ENCODE measurements around the gene GPATCH4. TPM values are rescaled to one million over a fixed set of nuclear protein-coding genes. Genes with fewer than 3 reads are reported as not detected.
"Not testable (repeated sequence)": the region's sequence is repeated elsewhere in the genome, so short reads cannot be mapped to it uniquely, and the experiment has no call there.

GPATCH4 gene
- total RNA-seq, 1 donor: 11.8 TPM

- DNase-seq (ENCODE audit: low read depth in 2 of 3, low spot score in 2 of 3): no peak
These were observed 2.4 kb downstream of the GPATCH4 start for GRCh38 chr1:156598731-156599432.

GRCh38 chr1:156598125-156598524 lies 3.2 kb downstream of the GPATCH4 start:
- no peak for DNase-seq (ENCODE audit: low read depth in 2 of 3, low spot score in 2 of 3)

- no peak for DNase-seq (ENCODE audit: low read depth in 2 of 3, low spot score in 2 of 3)
These were observed 4.9 kb downstream of the GPATCH4 start for GRCh38 chr1:156596426-156596825.

- DNase-seq (ENCODE audit: low read depth in 2 of 3, low spot score in 2 of 3): no peak
These were observed 6.3 kb downstream of the GPATCH4 start for GRCh38 chr1:156595016-156595415.

- DNase-seq (ENCODE audit: low read depth in 2 of 3, low spot score in 2 of 3): no peak
These were observed 7.1 kb downstream of the GPATCH4 start for GRCh38 chr1:156594190-156594589.

GRCh38 chr1:156593661-156593989 lies 7.7 kb downstream of the GPATCH4 start:
- DNase-seq (ENCODE audit: low read depth in 2 of 3, low spot score in 2 of 3): no peak

GRCh38 chr1:156592910-156593660 lies 8.2 kb downstream of the GPATCH4 start:
- no peak for DNase-seq (ENCODE audit: low read depth in 2 of 3, low spot score in 2 of 3)

- DNase-seq (ENCODE audit: low read depth in 2 of 3, low spot score in 2 of 3): no peak
These were observed 8.9 kb downstream of the GPATCH4 start for GRCh38 chr1:156592158-156592909.

- peak; percentile 49 to 51 (median 50) for DNase-seq (ENCODE audit: low read depth in 2 of 3, low spot score in 2 of 3)
These were observed 9.7 kb downstream of the GPATCH4 start, which contains the start of gene NAXE for GRCh38 chr1:156591432-156592157. Gene NAXE, plus strand, starts transcription at chr1:156591776. Its CDS starts 29 bp downstream, at chr1:156591805.

- no peak for DNase-seq (ENCODE audit: low read depth in 2 of 3, low spot score in 2 of 3)
These were observed 10.2 kb downstream of the GPATCH4 start for GRCh38 chr1:156591181-156591431.

- no peak for DNase-seq (ENCODE audit: low read depth in 2 of 3, low spot score in 2 of 3)
These were observed 10.7 kb downstream of the GPATCH4 start for GRCh38 chr1:156590326-156591180.

- no peak for DNase-seq (ENCODE audit: low read depth in 2 of 3, low spot score in 2 of 3)
These were observed 11.7 kb downstream of the GPATCH4 start for GRCh38 chr1:156589546-156589945.

GRCh38 chr1:156587927-156588326 lies 13.4 kb downstream of the GPATCH4 start:
- not testable (repeated sequence) for DNase-seq (ENCODE audit: low read depth in 2 of 3, low spot score in 2 of 3)

GRCh38 chr1:156586892-156587477 lies 14.3 kb downstream of the GPATCH4 start:
- DNase-seq (ENCODE audit: low read depth in 2 of 3, low spot score in 2 of 3): no peak

GRCh38 chr1:156586323-156586722 lies 15.0 kb downstream of the GPATCH4 start:
- no peak for DNase-seq (ENCODE audit: low read depth in 2 of 3, low spot score in 2 of 3)

GRCh38 chr1:156584813-156585212 lies 16.5 kb downstream of the GPATCH4 start:
- no peak for DNase-seq (ENCODE audit: low read depth in 2 of 3, low spot score in 2 of 3)

GRCh38 chr1:156583821-156584622 lies 17.3 kb downstream of the GPATCH4 start:
- DNase-seq (ENCODE audit: low read depth in 2 of 3, low spot score in 2 of 3): peak; percentile 58 to 89 (median 78)

GRCh38 chr1:156582388-156583017 lies 18.8 kb downstream of the GPATCH4 start:
- DNase-seq (ENCODE audit: low read depth in 2 of 3, low spot score in 2 of 3): peak in 1 of 3 donors; percentile 46
